Duodenal mucosa (tissue), 2 donors: ENCODE measurements around the gene CDC45.

Experiments
- H3K27ac ChIP-seq: one replicate; pipeline ENCODE4 v1.7.0; 2013; ENCODE audit warnings: low read depth, low read length
- H3K27me3 ChIP-seq, 2 donors: one replicate each; pipeline ENCODE4 v1.7.0; 2013; ENCODE audit warnings: low read length in 2 of 2, control low read depth in 1 of 2; ENCODE audit not compliant: insufficient read depth in 2 of 2, control insufficient read depth in 1 of 2
- H3K36me3 ChIP-seq, 2 donors: one replicate each; pipeline ENCODE4 v1.7.0; 2013; ENCODE audit warnings: low read length in 2 of 2, control low read depth in 1 of 2; ENCODE audit not compliant: insufficient read depth in 2 of 2, control insufficient read depth in 1 of 2
- H3K4me1 ChIP-seq, 2 donors: one replicate each; pipeline ENCODE4 v1.7.0; 2013; ENCODE audit warnings: low read length in 2 of 2, control low read depth in 1 of 2; ENCODE audit not compliant: insufficient read depth in 2 of 2, control insufficient read depth in 1 of 2
- H3K4me3 ChIP-seq, 2 donors: one replicate each; pipeline ENCODE4 v1.7.0; 2013; ENCODE audit warnings: low read length in 2 of 2, low read depth in 1 of 2
- H3K9ac ChIP-seq, 2 donors: one replicate each; pipeline ENCODE4 v1.7.0; 2013; ENCODE audit warnings: low read length in 2 of 2, low read depth in 1 of 2
- H3K9me3 ChIP-seq, 2 donors: one replicate each; pipeline ENCODE4 v1.7.0; 2013; ENCODE audit warnings: low read length in 2 of 2, control low read depth in 1 of 2; ENCODE audit not compliant: control insufficient read depth in 1 of 2

CDC45 gene

GRCh38 chr22:19520566-19521305 lies 41.0 kb downstream of the CDC45 start:
- H3K4me1 ChIP-seq: peaks cover 0 to 13% of the 10 kb centered on the region in 2 donors
- no peaks in the 10 kb centered on the region for H3K9me3 ChIP-seq
- H3K9ac ChIP-seq: no peak overlapping the region
- H3K27me3 ChIP-seq: peaks cover 14 to 31% of the 10 kb centered on the region in 2 donors
- no peak overlapping the region for H3K27ac ChIP-seq
- H3K4me3 ChIP-seq: no peak overlapping the region
- H3K36me3 ChIP-seq: no peaks in the 10 kb centered on the region

- Histone ChIP-seq H3K4me3 (peak overlapping the region; percentile 40 to 53), H3K9me3 (no peaks in the 10 kb centered on the region), H3K27me3 (peaks cover 18 to 35% of the 10 kb centered on the region in 2 donors), H3K36me3 (no peaks in the 10 kb centered on the region), H3K9ac (peak overlapping the region in 1 of 2 donors; percentile 6), H3K27ac (no peak overlapping the region), H3K4me1 (peaks cover 0 to 13% of the 10 kb centered on the region in 2 donors)
Measured at GRCh38 chr22:19522190-19522880, 42.6 kb downstream of the CDC45 start.

- Histone ChIP-seq H3K27me3 (peaks cover 18 to 35% of the 10 kb centered on the region in 2 donors), H3K9ac (peak overlapping the region in 1 of 2 donors; percentile 18), H3K27ac (peak overlapping the region; percentile 10), H3K4me3 (peak overlapping the region; percentile 40 to 53), H3K36me3 (no peaks in the 10 kb centered on the region), H3K4me1 (peaks cover 0 to 15% of the 10 kb centered on the region in 2 donors), H3K9me3 (no peaks in the 10 kb centered on the region)
Measured at GRCh38 chr22:19522881-19523239, 43.1 kb downstream of the CDC45 start.

GRCh38 chr22:19523240-19524169 lies 43.8 kb downstream of the CDC45 start:
- H3K27ac ChIP-seq: peak overlapping the region; percentile 10
- peak overlapping the region; percentile 43 to 53 for H3K4me3 ChIP-seq
- peak overlapping the region in 1 of 2 donors; percentile 18 for H3K9ac ChIP-seq
- H3K27me3 ChIP-seq: peaks cover 18 to 35% of the 10 kb centered on the region in 2 donors
- H3K9me3 ChIP-seq: no peaks in the 10 kb centered on the region
- peaks cover 0 to 16% of the 10 kb centered on the region in 2 donors for H3K4me1 ChIP-seq
- no peaks in the 10 kb centered on the region for H3K36me3 ChIP-seq

- no peaks in the 10 kb centered on the region for H3K36me3 ChIP-seq
- peaks cover 0 to 16% of the 10 kb centered on the region in 2 donors for H3K4me1 ChIP-seq
- H3K27ac ChIP-seq: peak within 1 kb of the TSS; percentile 10
- H3K9ac ChIP-seq: peak within 1 kb of the TSS in 1 of 2 donors; percentile 18
- no peaks in the 10 kb centered on the region for H3K9me3 ChIP-seq
- peak within 1 kb of the TSS; percentile 43 to 53 for H3K4me3 ChIP-seq
- peaks cover 18 to 35% of the 10 kb centered on the region in 2 donors for H3K27me3 ChIP-seq
Measured at GRCh38 chr22:19524170-19525115, 44.7 kb downstream of the CDC45 start, which contains the start of gene CLDN5. TSS of gene CLDN5 (minus strand) at chr22:19524410. CDS start at chr22:19524255, 155 bp downstream.

GRCh38 chr22:19525116-19525660 lies 45.5 kb downstream of the CDC45 start:
- Histone ChIP-seq H3K27ac (no peak overlapping the region), H3K27me3 (peaks cover 18 to 35% of the 10 kb centered on the region in 2 donors), H3K9me3 (no peaks in the 10 kb centered on the region), H3K4me3 (no peak overlapping the region), H3K4me1 (peaks cover 0 to 16% of the 10 kb centered on the region in 2 donors), H3K36me3 (no peaks in the 10 kb centered on the region), H3K9ac (no peak overlapping the region)

- Histone ChIP-seq H3K4me3 (no peak overlapping the region), H3K36me3 (no peaks in the 10 kb centered on the region), H3K4me1 (peaks cover 0 to 16% of the 10 kb centered on the region in 2 donors), H3K27me3 (peaks cover 18 to 35% of the 10 kb centered on the region in 2 donors), H3K9ac (no peak overlapping the region), H3K9me3 (no peaks in the 10 kb centered on the region), H3K27ac (no peak overlapping the region)
Measured at GRCh38 chr22:19525666-19526065, 45.9 kb downstream of the CDC45 start.

- Histone ChIP-seq H3K36me3 (no peaks in the 10 kb centered on the region), H3K4me1 (peaks cover 0 to 16% of the 10 kb centered on the region in 2 donors), H3K4me3 (no peak overlapping the region), H3K9me3 (no peaks in the 10 kb centered on the region), H3K9ac (no peak overlapping the region), H3K27me3 (peaks cover 18 to 35% of the 10 kb centered on the region in 2 donors), H3K27ac (no peak overlapping the region)
Measured at GRCh38 chr22:19526076-19526701, 46.5 kb downstream of the CDC45 start.
